Sigmoid colon (tissue), 7 donors: Measurements from ENCODE around the gene MVB12B. TPM values are rescaled to one million over a fixed set of nuclear protein-coding genes. Genes with fewer than 3 reads are reported as not detected.

Experiments
- DNase-seq: peaks from one replicate; pipeline ENCODE4 v3.0.0-alpha.2; 2019
- H3K27ac ChIP-seq, 4 donors: fragments of 200-600 bp; sonication (generic); one replicate each; pipeline ENCODE4 v1.5.1; 2016 to 2019; ENCODE audit warnings: mild to moderate bottlenecking in 1 of 4
- H3K27me3 ChIP-seq, 3 donors: fragments of 200-600 bp; sonication (generic); one replicate each; pipeline ENCODE4 v1.5.1; 2019; ENCODE audit warnings: mild to moderate bottlenecking in 1 of 3
- H3K36me3 ChIP-seq, 4 donors: fragments of 200-600 bp; sonication (generic); one replicate each; pipeline ENCODE4 v1.5.1; 2016 to 2019
- H3K4me1 ChIP-seq, 4 donors: fragments of 200-600 bp; sonication (generic); one replicate each; pipeline ENCODE4 v1.5.1; 2017 to 2019
- H3K4me3 ChIP-seq, 4 donors: fragments of 200-600 bp; sonication (generic); one replicate each; pipeline ENCODE4 v1.5.1; 2017 to 2019; ENCODE audit warnings: mild to moderate bottlenecking in 2 of 4, moderate library complexity in 1 of 4
- H3K9me3 ChIP-seq, 4 donors: fragments of 200-600 bp in 3 of 4; sonication (generic) in 3 of 4; one replicate each; pipeline versions ENCODE4 v1.5.1 to v1.6.1; 2013 to 2019
- EP300 ChIP-seq, 4 donors: sonication (generic); formaldehyde crosslinking; IDR thresholded peaks; one replicate each; pipeline ENCODE4 v1.6.1; 2017; ENCODE audit warnings: antibody characterized with exemption in 4 of 4
- POLR2A ChIP-seq, 2 donors: fragments of 450-650 bp; IDR thresholded peaks; one replicate each; pipeline ENCODE4 v1.6.1; 2016; ENCODE audit warnings: antibody characterized with exemption in 2 of 2, mild to moderate bottlenecking in 2 of 2, moderate library complexity in 2 of 2
- POLR2AphosphoS5 ChIP-seq, 4 donors: sonication (generic); formaldehyde crosslinking; IDR thresholded peaks; one replicate each; pipeline ENCODE4 v1.6.1; 2017; ENCODE audit warnings: antibody characterized with exemption in 4 of 4
- WGBS, 2 donors: extraction: QIAGEN DNeasy Blood & Tissue Kit; methylation state at CpG; one replicate each; pipeline ENCODE4 v1.1.7; 2013; 5-methylcytosine and 5-hydroxymethylcytosine counted together
- intact Hi-C: fragments of 100-400 bp; cut with DNase I; formaldehyde crosslinking; loops from one replicate; pipeline ENCODE4 v1.15.1; 2023
- polyA plus RNA-seq, 3 donors: library from polyadenylated mRNA; stranded (reverse); fragments of 200-250 nt; gene quantifications; one replicate each; pipeline ENCODE4 v1.2.3, GENCODE V29; 2013
- total RNA-seq, 4 donors: library from RNA; depleted of rRNA; stranded (reverse); fragments of >200 nt; gene quantifications; one replicate each; pipeline ENCODE4 v1.1.0, GENCODE V29; 2016
- TF ChIP-seq, protein P1 (sequence below), 4 experiments: fragments of 450-650 bp in 3 of 4; fragments of 200-600 bp in 1 of 4; IDR thresholded peaks; one replicate each; pipeline ENCODE4 v1.5.1; 2016 to 2019; ENCODE audit warnings: antibody characterized with exemption in 4 of 4, mild to moderate bottlenecking in 3 of 4, moderate library complexity in 2 of 4
- donor health status: healthy with polysubstance abuse.
- donor health status: Bipolar disorder and iron deficiency.
- donor health status: healthy.

Gene MVB12B
- total and polyA plus RNA-seq, 7 donors: 5.1 to 14.4 (median 12.2) TPM

DNA sequence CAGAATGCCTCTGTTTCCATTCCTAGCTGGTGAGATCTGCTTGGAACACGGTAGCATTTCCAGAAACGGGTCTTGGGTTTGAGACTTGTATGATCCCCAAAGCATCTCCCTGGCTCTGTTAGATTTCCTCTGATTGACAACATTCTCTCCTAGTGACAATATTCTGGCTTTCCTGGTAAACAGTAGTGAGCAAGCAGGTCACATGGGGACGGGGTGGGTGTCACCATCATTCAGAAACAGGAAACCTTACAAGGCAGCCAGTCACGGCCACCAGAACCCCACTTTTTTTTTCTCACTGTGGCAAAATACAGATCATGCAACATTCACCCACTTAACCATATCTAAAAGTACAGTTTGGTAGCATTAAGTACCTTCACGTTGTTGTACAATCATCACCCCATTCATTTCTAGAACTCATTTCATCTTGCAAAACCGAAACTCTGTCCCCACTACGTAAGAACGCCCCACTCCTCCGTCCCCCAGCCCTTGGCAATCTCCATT, 197.0 kb downstream of the MVB12B start:
- no peaks in the 10 kb centered on the region for H3K4me1 ChIP-seq
- no peak overlapping the region for H3K4me3 ChIP-seq
- no peaks in the 10 kb centered on the region for H3K9me3 ChIP-seq
- intact Hi-C loops: no loop called here
- WGBS, 2 donors: 51 to 54% methylated on average over 9 of the region's 9 CpGs
- peak; percentile 68 for DNase-seq
- H3K36me3 ChIP-seq: no peaks in the 10 kb centered on the region
- H3K27me3 ChIP-seq: peaks cover 0 to 83% (median 46%) of the 10 kb centered on the region in 3 donors
- H3K27ac ChIP-seq: peak overlapping the region in 1 of 4 donors; percentile 23
- TF ChIP-seq POLR2A (IDR thresholded peaks at IDR 0.05): no peak
- TF ChIP-seq, protein P1, sequence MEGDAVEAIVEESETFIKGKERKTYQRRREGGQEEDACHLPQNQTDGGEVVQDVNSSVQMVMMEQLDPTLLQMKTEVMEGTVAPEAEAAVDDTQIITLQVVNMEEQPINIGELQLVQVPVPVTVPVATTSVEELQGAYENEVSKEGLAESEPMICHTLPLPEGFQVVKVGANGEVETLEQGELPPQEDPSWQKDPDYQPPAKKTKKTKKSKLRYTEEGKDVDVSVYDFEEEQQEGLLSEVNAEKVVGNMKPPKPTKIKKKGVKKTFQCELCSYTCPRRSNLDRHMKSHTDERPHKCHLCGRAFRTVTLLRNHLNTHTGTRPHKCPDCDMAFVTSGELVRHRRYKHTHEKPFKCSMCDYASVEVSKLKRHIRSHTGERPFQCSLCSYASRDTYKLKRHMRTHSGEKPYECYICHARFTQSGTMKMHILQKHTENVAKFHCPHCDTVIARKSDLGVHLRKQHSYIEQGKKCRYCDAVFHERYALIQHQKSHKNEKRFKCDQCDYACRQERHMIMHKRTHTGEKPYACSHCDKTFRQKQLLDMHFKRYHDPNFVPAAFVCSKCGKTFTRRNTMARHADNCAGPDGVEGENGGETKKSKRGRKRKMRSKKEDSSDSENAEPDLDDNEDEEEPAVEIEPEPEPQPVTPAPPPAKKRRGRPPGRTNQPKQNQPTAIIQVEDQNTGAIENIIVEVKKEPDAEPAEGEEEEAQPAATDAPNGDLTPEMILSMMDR (IDR thresholded peaks at IDR 0.05): no peak
- TF ChIP-seq POLR2AphosphoS5 (IDR thresholded peaks at IDR 0.05): peak in 2 of 4 donors; percentile 8 to 35

DNA sequence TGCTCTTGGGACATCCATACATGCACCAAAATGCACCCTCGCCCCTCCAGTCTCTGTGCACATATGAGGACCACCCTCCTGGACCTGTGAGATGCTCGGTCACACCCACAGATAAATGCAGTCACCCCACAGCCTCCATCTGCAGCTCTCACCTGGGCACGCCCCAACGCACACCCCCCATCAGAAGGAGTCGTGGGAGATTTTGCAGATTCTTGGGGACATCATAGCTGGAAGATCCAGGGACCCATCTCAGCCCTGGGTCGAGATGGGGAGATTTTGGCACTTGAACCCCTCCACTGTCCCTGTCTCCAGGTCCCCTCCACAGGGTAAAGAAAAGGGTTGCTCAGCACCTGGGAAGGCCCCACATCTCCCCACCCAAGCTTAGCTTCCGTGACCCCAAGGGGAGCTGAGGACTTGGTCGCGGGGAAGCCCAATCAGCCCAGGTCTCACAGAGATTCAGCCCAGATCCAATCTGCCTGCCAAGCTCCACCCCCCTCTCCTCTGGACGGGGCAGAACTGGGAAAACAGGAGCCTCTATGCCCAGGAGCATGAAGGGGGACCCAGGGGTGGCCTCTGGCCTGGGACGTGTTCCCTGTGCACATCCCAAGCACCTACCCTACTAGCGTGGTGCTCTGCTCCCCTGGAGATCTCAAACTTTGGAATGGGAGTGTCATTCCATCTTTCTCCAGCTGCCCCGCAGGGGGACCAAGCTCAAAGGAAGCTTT, 197.9 kb downstream of the MVB12B start:
- Histone ChIP-seq H3K36me3 (no peaks in the 10 kb centered on the region), H3K4me3 (no peak overlapping the region), H3K9me3 (no peaks in the 10 kb centered on the region), H3K27me3 (peaks cover 0 to 75% (median 38%) of the 10 kb centered on the region in 3 donors), H3K4me1 (no peaks in the 10 kb centered on the region), H3K27ac (peak overlapping the region in 1 of 4 donors; percentile 23)
- TF ChIP-seq, protein P1 (IDR thresholded peaks at IDR 0.05): no peak
- TF ChIP-seq POLR2AphosphoS5 (IDR thresholded peaks at IDR 0.05) (no peak), EP300 (IDR thresholded peaks at IDR 0.05) (no peak), POLR2A (IDR thresholded peaks at IDR 0.05) (no peak)
- intact Hi-C loops: no loop called here
- WGBS, 2 donors: 67 to 81% methylated on average over 13 of the region's 13 CpGs
- DNase-seq: peak; percentile 41

DNA sequence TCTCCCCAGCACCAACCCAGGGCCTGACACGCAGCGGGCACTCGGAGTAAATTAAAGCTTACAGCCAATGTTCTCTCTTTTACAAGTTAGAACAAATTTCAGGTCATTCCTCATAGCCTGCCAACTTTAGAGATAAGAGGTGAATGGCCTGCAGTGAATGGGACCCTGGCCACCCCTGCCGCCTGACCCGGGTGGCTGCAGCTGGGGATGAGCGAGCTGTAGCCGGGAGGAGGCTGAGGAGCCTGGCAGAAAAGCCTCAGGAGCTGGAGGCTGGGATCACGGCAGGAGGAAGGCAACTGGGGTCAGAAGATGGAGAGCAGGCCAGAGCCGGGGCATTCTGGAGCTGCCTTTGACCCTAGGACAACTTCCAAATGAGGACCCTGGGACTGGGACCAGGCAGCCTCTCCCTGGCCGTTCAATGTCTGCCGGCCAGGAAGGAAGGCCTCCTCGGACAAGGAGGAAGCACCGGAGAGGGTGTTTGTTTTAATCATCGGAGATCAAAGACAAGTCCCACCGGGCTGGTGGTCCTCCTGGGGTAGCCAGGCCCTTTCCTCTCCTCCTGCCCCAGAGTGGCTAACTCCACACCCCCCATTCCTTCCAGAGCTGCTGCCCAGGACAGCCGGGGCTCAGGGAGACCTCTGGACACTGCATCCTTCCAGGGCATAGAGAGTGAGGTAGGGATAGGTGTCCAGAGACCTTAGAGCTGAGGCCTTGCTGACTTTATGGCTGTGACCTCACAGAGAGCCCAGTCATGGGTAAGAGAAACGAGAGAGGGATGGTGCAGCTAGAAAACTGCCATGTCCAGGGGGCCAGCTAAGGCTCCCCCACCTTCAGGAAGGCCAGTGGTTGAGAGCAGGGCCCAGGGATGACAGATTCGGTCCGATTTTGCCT, 199.8 kb downstream of the MVB12B start:
- Histone ChIP-seq H3K9me3 (no peaks in the 10 kb centered on the region), H3K4me1 (no peaks in the 10 kb centered on the region), H3K27ac (no peak overlapping the region), H3K27me3 (peaks cover 0 to 56% (median 28%) of the 10 kb centered on the region in 3 donors), H3K36me3 (no peaks in the 10 kb centered on the region), H3K4me3 (no peak overlapping the region)
- peak; percentile 40 for DNase-seq
- WGBS, 2 donors: 69 to 85% methylated on average over 19 of the region's 19 CpGs
- intact Hi-C loops: no loop called here
- TF ChIP-seq, protein P1 (IDR thresholded peaks at IDR 0.05): no peak
- TF ChIP-seq POLR2AphosphoS5 (IDR thresholded peaks at IDR 0.05) (no peak), POLR2A (IDR thresholded peaks at IDR 0.05) (no peak), EP300 (IDR thresholded peaks at IDR 0.05) (no peak)

DNA sequence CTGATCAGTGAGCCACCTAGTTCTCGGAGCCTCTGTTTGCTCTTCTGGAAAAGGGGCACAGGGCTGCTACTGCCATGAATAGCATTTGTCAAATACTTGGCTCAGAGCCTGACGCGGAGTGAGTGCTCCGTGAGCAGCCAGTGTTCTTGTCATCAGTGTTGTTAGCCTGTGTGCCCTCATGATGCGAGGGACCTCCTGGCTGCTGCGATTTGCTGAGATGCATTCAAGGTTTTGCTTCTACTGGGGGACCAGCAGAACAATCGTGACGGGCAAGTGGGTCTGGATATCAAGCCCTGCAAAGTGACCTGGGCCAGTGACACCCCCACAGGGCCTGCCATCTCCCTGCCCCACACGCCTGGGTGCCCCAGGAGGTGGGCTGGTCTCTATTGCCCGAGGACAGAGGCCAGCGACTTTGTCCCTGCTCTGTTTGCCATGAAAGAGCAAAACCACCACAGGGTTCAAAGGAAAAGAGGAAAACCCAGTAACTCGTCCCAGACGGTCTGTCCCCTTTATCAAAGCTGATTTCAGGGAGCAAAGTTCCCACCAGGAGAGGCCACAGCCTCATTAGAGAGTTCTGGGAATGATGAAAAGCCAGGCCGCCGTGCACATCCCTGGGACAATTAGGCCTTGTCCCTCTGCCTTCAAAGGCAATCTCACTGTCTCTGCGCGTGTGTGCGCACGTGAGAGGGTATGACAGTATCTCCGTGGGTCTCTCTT, 200.6 kb downstream of the MVB12B start:
- intact Hi-C loops: no loop called here
- 84 to 90% methylated on average over 20 of the region's 20 CpGs for WGBS, 2 donors
- peak; percentile 47 for DNase-seq
- no peaks in the 10 kb centered on the region for H3K9me3 ChIP-seq
- H3K27me3 ChIP-seq: peaks cover 0 to 56% (median 20%) of the 10 kb centered on the region in 3 donors
- no peaks in the 10 kb centered on the region for H3K4me1 ChIP-seq
- TF ChIP-seq POLR2AphosphoS5 (IDR thresholded peaks at IDR 0.05): no peak
- H3K4me3 ChIP-seq: no peak overlapping the region
- no peaks in the 10 kb centered on the region for H3K36me3 ChIP-seq
- no peak overlapping the region for H3K27ac ChIP-seq
